DMS114 treated with DMSO at 0.1 percent for 48 hours (cell line): ENCODE data around the gene FIGLA.
A peak's percentile ranks its signal among the peaks of the same experiment; 100 is the strongest.
"Not testable (repeated sequence)": the region's sequence is repeated elsewhere in the genome, so short reads cannot be mapped to it uniquely, and the experiment has no call there.

Source experiments
- DNase-seq: peaks from one replicate; lab custom pipeline; 2025; ENCODE audit not compliant: unreplicated experiment; lab: John Stamatoyannopoulos, UW

The FIGLA gene

DNA sequence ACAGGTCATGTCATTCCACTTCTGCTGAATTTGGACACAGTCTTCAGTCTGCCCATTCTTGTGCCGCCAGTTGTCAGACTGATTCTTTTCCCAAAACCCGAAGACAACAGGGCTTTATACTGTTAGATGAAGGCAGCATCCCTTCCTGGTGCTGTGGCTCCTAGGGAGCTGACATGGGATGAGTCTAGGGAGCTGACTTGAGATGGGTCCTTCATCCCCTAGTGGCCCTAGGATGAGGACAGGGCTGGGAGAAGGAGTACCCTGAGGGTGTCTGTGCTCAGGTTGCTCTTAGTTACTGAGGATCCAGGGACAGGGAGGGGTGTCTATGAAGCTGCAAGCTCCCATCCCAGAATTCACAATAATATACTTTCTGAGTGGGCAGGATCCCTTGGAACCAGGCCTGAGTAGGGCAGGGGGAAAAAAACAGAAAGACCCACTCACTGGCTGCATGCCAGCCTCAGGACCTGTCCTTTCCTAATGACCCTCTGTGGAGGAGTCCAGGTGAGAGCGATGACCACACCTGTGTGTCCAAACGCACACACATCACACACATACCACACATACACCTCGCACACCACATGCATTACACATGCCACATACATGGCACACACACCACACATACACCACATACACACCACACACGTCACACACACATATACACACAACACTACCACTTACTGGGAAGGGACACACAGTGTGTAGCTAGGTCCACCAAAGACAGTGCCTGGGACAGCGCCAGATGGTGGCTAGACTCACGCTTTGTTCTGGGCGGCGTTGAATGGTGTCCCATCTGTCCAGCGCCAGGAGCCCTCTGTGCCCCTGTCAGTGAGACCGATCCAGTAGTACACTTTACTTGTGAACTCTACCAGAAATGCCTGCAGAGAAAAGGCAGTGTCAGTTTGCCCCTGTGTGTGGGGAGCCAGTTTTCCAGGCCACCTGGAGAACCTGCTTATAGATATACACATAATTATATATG, 18.8 kb upstream of the FIGLA start:
- DNase-seq, result no peak

DNA sequence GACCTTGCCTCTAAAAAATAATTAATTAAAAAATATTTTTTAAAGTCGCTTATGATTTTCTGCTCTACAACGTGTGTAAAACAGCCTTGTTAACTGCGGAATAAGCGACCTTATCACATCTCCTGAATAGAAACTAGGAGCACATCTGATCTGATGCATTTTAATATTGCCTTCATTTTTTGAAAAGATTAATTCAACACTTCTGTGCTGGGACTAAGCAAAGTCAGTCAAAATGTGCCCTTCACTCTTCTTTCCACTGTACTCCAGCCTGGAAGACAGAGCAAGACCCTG, 17.3 kb upstream of the FIGLA start:
- no peak for DNase-seq

DNA sequence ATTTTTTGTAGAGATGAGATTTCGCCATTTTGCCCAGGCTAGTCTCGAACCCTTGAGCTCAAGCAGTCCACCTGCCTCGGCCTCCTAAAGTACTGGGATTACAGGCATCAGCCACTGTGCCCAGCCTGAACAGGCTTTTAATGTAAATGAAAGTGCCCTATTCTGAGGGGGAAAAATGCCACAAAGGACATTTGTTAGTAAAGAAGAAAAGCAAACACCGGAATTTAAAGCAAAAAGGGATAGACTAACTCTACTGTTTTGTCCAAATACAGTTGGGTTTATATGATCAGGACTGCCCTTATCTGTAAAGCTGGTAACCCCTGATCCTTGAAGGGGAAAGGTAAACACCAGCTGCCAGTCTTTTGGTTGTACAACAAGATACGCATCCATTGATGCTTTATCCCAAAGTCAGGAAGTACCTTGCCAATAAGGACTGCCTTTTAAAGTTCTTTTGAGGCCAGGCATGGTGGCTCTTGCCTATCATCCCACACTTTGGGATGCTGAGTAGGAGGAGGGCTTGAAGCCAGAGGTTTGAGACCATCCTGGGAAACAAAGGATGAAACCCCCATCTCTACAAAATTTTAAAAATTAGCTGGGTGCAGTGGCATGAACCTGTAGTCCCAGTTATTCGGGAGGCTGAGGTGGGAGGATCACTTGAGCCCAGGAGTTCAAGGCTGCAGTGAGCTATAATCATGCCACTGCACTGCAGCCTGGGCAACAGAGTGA, 16.8 kb upstream of the FIGLA start:
- DNase-seq, result no peak

DNA sequence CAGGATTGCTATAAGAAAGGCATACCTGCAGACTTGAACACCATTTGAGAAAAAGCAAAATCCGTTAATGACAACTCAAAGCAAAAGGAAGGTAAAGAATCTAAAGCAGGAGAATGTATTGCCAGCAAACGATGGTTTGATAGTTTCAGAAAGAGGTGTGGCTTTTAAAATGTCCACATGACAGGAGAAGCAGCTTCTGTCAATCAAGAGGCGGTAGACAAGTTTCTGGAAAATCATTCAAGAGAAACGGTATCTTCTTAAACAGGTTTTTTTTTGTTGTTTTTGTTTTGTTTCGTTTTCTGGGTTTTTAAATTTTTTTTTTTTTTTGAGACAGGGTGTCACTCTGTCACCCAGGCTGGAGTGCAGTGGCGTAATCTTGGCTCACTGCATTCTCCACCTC, 16.2 kb upstream of the FIGLA start:
- DNase-seq, result no peak

DNA sequence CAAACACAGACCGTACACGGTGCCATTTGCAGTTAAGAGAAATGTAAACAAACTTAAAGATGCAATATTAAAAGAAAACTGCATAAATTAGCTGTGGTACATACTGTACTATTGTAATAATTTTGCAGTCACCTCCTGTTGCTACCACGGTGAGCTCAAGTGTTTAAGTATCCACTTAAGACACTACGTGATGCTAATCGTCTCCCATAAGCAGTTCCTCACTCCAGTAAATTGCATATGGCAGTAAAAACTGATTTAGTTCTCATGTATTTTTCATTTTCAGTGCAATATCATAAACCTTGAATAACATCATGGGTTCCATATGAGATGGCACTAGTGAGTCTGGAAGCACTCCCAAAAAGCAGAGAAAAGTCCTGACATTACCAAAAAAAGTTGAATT, 15.6 kb upstream of the FIGLA start:
- DNase-seq, result no peak

DNA sequence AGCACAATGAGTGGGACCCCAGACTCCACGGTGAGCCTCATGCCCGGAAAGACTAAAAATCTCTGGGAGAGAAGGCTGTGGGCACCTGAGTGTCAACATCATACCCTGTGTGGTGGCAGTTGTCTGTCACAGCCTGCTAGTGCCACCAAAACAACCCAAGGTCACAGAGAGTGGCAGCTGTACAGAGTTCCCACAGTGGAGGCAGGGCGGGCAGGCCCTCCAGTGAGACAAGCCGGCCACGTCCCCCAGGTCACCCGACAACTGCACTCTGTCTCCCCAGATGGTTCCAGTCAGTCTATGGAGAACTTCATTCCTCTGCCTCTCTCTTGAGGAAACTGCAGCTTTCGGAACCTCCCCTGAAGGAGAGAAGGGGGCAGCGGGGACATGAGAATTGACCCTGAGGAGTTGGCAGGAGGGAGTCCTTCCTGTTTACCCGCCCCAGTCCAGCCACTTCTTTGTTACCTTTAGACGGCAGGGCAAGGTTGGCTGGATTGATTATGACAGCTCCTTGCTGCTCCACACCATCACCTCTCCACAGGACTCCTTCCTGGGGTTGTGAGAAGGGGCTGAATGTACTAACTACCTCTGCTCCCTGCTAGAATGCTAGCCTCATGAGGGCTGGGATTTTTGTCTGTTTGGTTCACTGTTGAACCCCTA, 11.3 kb upstream of the FIGLA start:
- no peak for DNase-seq

DNA sequence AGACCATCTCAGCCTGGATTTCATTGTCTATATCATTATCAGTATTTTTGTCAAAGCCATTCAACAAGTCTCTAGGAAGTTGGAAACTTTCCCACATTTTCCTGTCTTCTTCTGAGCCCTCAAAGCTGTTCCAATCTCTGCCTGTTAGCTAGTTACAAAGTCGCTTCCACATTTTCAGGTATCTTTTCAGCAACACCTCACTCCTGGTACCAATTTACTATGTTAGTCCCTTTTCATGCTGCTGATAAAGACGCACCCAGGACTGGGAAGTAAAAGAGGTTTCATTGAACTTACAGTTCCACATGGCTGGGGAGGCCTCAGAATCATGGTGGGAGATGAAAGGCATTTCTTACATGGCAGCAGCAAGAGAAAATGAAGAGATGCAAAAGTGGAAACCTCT, 9.3 kb upstream of the FIGLA start:
- no peak for DNase-seq

DNA sequence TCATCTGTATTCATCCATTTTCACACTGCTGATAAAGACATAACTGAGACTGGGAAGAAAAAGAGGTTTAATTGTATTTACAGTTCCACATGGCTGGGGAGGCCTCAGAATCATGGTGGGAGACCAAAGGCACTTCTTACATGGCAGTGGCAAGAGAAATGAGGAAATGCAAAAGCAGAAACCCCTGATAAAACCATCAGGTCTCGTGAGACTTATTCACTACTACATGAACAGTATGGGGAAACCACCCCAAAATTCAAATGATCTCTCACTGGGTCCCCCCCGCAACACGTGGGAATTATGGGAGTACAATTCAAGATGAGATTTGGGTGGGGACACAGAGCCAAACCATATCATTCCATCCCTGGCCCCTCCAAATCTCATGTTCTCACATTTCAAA, 7.6 kb upstream of the FIGLA start:
- not testable (repeated sequence) for DNase-seq

DNA sequence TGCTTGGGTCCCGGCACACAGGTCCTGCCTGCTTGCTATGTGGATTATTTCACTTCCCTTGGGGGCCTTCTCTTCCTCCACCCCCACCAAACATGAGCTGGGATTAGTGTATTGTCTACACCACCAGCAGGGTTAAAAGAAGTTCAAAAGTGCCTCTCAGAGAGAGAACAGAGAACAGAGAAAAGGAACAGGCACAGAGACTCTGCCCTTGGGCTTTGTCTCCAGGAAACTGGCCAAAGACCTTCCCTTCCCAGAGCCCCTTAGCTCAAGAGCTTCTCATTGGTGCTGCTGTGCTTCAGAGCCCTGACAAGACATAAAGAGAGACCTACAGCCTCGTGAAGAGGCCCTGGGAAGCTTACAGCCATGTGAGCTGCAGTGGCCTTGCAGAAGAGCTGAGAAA, 7.1 kb upstream of the FIGLA start:
- DNase-seq, result no peak

DNA sequence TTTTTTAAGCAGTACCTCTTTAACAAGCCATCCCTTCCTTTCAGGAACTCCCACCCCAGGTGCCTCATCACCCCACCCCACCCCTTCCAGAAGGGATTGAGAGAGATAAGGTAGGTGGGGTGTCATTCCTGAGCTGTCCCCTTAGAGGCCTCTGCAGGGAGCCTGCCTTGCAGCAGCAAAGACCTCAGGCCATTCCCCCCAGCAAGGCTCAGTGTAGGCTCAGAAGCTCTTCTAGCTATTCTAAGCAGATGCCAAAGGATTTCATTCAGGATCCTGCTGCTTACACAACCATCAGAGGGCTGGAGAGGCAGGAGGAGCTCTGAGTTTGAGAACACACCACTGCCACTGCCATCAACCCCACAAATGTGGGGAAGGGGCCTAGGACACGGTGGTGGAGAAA, 5.8 kb upstream of the FIGLA start:
- DNase-seq, result no peak

DNA sequence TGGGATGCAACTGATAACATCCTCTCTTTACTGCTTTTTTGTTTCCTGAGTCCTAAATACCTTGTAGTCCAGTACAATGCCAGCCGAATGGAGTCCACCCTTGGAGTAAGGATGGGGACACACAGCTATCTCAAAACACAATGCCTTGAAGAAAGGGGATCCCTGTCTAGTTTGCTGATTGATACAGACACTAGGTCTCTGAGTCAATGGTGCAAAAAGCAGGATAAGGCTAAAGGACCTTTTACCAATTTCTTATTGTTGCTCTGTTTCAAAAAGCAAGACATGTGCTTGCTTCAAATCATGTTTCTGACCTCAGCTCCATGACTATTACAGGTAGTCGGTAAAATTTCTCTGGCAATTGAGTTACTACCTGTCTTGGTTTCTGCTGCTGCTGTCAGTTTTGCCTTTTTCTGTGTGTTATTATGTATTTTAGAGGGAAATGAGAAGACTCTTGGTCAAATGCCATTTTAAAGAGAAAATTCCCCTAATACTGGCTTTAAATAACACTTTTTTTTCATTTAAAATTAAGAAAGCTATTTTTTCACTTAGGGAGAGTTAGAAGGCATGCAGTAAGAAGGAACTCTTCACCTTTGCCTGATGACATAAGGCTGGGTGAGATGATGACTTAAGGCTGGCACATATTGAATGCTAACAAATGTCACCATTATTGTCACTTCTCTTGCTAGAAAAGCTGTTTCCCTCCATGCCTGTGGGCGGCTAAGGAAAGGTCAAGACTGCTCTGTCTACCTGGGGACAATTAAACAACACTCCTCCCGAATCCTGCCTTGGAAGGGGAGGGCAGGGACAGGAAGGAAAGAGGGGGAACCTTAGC, 4.9 kb upstream of the FIGLA start:
- DNase-seq, result no peak

DNA sequence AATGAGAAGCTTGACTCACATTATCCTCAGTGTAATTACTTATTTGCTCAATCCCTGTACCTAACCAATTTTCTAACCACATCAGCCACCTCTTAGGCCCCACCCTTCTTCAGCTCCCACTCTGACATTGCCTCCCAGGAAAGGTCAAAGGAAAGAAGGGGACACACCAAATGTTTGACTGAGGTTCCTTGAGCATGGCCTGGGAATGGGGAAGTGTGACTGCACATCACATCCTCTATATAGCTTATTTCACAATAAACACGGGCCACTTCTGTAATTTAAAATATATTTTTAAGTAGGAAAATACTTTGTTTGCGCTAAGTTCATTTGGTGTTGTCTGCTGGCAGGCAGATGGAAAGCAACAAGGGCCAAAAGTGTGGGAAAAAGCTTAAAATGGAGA, 3.0 kb upstream of the FIGLA start:
- no peak for DNase-seq

DNA sequence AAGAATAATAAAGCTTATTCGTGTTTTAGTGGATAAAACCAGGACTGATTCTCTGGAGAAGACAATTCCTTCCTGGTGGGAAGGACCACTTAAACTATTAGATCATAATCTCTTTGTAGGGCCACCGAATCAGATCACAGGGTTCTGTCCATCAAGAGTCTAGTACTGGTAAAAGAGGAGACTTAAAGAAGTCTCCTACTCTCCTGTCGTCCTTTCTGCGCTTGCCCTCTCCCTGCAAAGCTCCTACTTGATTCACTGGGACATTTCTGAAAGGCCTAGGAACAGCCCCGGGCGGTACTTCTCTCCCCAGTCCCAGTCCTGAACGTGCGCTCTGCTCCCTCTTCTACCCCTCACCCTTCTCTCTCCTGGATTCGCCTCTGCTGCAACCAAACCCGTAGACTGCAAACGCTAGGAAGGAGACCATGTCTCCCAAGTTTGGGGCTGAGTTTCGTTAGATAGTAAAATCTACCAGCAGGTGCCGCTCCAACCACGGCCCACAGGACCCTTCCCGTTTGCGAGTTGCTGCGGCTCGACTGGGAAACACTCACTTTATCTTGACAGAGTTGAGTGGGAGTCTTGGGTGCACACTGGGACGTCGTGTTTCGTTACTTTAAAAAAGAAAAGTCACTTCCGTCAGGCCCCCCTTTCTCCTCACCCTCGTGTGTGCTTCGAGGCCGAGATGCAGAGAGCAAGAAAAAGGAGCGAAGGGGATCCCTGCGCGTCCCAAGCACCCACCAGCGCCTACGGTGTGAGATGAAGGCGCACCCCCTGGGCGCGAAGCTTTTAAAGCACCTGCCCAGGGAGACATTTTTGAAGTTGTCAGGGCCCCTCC, 923 bp downstream of the FIGLA start:
- peak; percentile 68 for DNase-seq

DNA sequence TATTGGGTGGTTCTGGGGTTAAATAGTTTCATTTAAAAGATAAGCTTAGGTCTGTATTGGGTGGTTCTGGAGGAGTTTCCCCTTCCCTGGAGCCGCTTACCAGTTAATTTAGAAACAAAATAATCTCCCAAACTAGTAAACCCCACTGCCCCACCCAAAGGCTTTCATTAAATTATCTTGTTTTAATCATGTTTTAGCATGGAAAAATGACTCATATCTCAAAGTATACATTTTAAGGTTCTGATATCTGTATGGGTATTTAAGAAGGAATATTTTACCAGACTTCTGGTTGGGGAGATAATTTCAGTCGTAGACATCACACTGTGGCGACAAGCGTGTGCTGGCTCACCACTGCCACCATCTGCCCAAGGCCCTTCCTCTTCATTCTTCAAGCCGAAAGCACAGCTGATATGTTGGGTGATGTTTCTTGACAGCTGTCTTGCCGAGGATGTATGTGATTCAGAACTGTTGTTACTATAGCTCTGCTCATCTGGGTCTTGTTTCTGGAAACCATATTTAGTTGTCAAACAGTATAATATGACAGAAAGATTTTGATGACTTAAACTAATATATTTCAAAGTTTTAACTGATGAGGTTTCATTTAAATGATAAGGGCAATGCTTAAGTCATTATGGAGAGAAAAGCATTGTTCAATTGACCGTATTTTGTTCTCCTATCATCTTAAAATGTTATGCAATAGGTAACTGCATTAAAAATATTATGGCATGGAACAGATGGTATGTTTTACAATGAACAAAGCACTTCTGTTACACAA, 5.1 kb downstream of the FIGLA start:
- peak; percentile 56 for DNase-seq

DNA sequence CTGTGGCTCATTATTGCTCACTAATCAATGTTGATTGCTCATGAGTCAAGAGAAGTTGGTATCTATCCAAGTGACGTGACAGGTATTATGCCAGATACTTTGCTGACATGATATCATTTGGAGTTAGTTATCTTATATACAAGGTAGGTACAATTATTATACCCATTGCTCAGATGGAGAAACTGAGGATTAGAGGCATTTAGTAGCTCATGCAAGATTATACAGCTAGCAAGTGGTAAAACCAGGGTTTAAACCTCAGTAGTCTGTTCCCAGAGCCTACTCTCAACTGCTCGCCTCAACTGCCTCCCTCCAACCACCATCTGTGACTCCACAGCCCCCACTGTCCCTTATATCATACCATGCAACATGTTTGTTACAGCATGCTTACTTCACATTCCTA, 6.1 kb downstream of the FIGLA start:
- no peak for DNase-seq

DNA sequence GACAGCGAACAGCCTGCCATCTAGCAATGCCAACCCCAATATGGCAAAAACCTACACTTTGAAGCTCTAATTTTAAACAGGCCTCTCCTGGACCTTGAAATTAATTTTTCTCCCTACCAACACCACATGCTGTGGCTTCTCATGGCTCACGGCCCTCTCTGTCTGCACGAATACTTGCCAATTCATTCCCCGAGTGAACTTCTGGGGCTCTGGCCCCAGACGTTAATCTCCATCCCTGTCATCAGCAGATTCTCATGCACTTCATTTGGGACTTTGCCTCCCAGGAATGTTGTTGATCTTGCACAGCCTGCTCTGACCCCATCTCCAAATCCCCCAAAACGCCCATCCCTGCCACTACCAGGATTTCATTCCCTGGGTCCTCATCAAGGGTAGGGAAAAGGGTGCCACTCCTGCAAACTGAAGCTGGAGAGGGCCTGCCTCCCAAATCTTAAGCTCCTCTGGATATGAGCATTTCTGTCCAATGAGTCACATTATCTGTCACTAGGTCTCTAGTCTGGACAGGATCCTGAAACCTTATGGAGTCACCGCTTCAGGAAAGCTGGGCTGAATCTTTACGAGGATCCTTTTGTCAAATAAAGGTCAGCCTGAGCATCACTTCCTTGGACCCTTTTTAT, 10.4 kb downstream of the FIGLA start:
- DNase-seq, result no peak

DNA sequence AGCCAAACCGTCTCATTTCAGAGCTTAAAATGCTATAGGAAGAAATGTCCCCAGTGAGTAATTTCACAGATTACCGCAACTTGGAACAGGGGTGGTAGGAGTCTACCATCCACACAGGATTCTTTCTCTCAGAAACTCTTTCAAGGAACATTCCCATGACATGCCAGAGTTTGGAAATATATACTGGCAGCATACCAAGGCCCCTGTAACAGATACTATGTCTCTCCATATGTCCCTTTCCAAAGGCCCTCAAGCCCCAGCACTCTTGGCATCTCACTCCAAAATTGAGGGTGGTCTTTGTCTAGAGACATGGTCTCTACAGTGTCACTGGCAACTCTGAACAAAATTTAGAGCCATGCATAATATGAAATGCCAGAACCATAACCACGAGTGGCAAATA, 11.0 kb downstream of the FIGLA start:
- DNase-seq, result no peak

DNA sequence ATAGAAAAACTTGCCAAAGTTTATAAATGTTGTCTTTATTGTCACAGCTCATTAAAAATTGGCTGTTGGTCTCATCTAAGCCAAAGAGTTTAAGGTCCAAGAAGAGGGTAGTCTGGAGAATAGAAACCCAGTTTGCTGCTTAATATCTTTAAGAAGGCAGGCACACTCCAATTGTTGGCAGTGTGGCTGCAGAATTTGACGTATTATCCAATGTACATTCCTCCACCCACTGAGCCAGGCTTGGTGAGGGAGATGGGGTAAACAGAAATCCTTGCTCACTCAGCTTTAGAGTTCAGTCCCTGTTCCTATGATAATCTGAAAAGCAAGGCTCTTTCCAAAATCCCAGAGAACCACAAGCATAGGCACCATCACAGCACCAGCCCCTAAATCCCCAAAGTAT, 11.8 kb downstream of the FIGLA start:
- no peak for DNase-seq

DNA sequence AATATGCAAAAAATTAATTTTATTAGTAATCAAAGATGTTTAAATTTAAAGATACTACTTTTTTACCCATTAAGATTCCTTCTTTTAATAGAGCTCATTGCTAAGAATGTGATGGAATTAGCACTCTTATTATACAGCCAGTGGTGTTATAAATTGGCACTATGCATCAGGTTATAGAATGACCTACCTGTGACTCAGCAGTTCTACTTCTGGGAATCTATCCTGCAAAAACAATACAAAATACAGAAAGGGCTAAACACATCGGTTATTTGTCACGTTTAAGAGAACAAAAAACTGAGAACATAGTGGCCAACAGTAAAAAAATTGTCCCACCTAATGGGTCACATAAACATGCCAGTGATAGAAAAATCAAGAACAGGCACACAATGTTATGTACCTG, 13.0 kb downstream of the FIGLA start:
- no peak for DNase-seq
